WTC11 (cell line): Measurements from ENCODE around the gene BTBD9. TPM values are rescaled to one million over a fixed set of nuclear protein-coding genes. Genes with fewer than 3 reads are reported as not detected.

Experiments
- ATAC-seq: fragments of 200-7000 bp; cut with Tn5 transposase; 2 replicates; pipeline ENCODE4 v1.10.0; 2021; ENCODE audit warnings: mild to moderate bottlenecking, moderate library complexity
- CTCF ChIA-PET: fragments of 300-600 bp; sonication (Branson Sonifier 250); formaldehyde crosslinking; loops from one replicate; lab custom pipeline; 2021; ENCODE audit warnings: antibody characterized with exemption; lab: Charles Lee
- POLR2A ChIA-PET: fragments of 350-600 bp; sonication (Branson Sonifier 250); formaldehyde crosslinking; loops from one replicate; lab custom pipeline; 2021; ENCODE audit warnings: antibody characterized with exemption; lab: Charles Lee
- DNase-seq: peaks from one replicate; pipeline ENCODE4 v3.0.0; 2021; ENCODE audit warnings: low spot score
- H3K27ac Mint-ChIP-seq: 2 replicates; pipeline ENCODE4 v1.8.0; 2021; ENCODE audit warnings: mixed read lengths
- H3K27me3 Mint-ChIP-seq: 2 replicates; pipeline ENCODE4 v1.8.0; 2021; ENCODE audit warnings: low read depth, mild to moderate bottlenecking, moderate library complexity, mixed read lengths
- H3K36me3 Mint-ChIP-seq: 2 replicates; pipeline ENCODE4 v1.8.0; 2021; ENCODE audit warnings: mixed read lengths
- H3K4me1 Mint-ChIP-seq: 2 replicates; pipeline ENCODE4 v1.8.0; 2022; ENCODE audit warnings: mixed read lengths
- H3K4me3 Mint-ChIP-seq: 2 replicates; pipeline ENCODE4 v1.8.0; 2021; ENCODE audit warnings: mild to moderate bottlenecking, moderate library complexity, mixed read lengths
- H3K9me3 Mint-ChIP-seq: 2 replicates; pipeline ENCODE4 v1.8.0; 2021; ENCODE audit warnings: mixed read lengths
- CREB1 ChIP-seq: sonication (generic); formaldehyde crosslinking; IDR thresholded peaks from 2 replicates; pipeline ENCODE4 v1.8.0; 2023; ENCODE audit warnings: mild to moderate bottlenecking, missing genetic modification reagents
- CREM ChIP-seq: sonication (generic); formaldehyde crosslinking; IDR thresholded peaks from 2 replicates; pipeline ENCODE4 v1.8.1; 2022; ENCODE audit warnings: mild to moderate bottlenecking, missing genetic modification reagents, moderate library complexity
- CTCF ChIP-seq: fragments of 200-600 bp; IDR thresholded peaks from 2 replicates; pipeline ENCODE4 v1.8.0; 2022; ENCODE audit warnings: antibody characterized with exemption
- ESRRA ChIP-seq: sonication (generic); formaldehyde crosslinking; IDR thresholded peaks from 2 replicates; pipeline ENCODE4 v1.8.1; 2022; ENCODE audit warnings: mild to moderate bottlenecking, missing genetic modification reagents, borderline replicate concordance
- FOXP4 ChIP-seq: sonication (generic); formaldehyde crosslinking; IDR thresholded peaks from 2 replicates; pipeline ENCODE4 v1.8.0; 2022; ENCODE audit warnings: mild to moderate bottlenecking, missing genetic modification reagents
- NFYB ChIP-seq: sonication (generic); formaldehyde crosslinking; conservative IDR thresholded peaks from 2 replicates; pipeline ENCODE4 v1.8.0; 2022; ENCODE audit warnings: low read depth, missing genetic modification reagents
- PRRX2 ChIP-seq: fragments of 250-450 bp; sonication (Bioruptor Pico); IDR thresholded peaks from 2 replicates; pipeline ENCODE4 v1.8.0; 2021; ENCODE audit warnings: mild to moderate bottlenecking
- SMAD4 ChIP-seq: sonication (generic); formaldehyde crosslinking; IDR thresholded peaks from 2 replicates; pipeline ENCODE4 v1.8.0; 2022; ENCODE audit warnings: mild to moderate bottlenecking, missing genetic modification reagents
- STAT6 ChIP-seq: sonication (generic); formaldehyde crosslinking; conservative IDR thresholded peaks from 2 replicates; pipeline ENCODE4 v1.8.1; 2023; ENCODE audit warnings: mild to moderate bottlenecking, low read depth, missing genetic modification reagents, moderate library complexity
- TP53 ChIP-seq: sonication (generic); formaldehyde crosslinking; IDR thresholded peaks from 2 replicates; pipeline ENCODE4 v1.8.1; 2023; ENCODE audit warnings: mild to moderate bottlenecking, missing genetic modification reagents
- ZBTB43 ChIP-seq: sonication (generic); formaldehyde crosslinking; IDR thresholded peaks from 2 replicates; pipeline ENCODE4 v1.8.1; 2023; ENCODE audit warnings: mild to moderate bottlenecking, missing genetic modification reagents
- ZNF121 ChIP-seq: sonication (generic); formaldehyde crosslinking; IDR thresholded peaks from 2 replicates; pipeline ENCODE4 v1.8.0; 2023; ENCODE audit warnings: missing genetic modification reagents
- total RNA-seq: library from RNA; stranded (reverse); gene quantifications from 3 replicates; pipeline ENCODE4 v1.2.3, GENCODE V29; 2021

The BTBD9 gene
- total RNA-seq, 1 experiment from 2014 or later = 4.2 TPM

GRCh38 chr6:38577492-38577891, 62.2 kb downstream of the BTBD9 start:
- DNase-seq (no peak), ATAC-seq (no peak)
- ChIA-PET POLR2A (no interaction called here), CTCF (interaction anchor here (0.8 to 1.0 kb wide), 2 partner anchors 8 to 83 kb away, joined by 3 read pairs; no protein-coding TSS in a partner anchor)
- TF ChIP-seq ZBTB43 (CRISPR knock-in tag) (no peak), TP53 (CRISPR knock-in tag) (no peak)
- H3K4me1 Mint-ChIP-seq = no peaks in the 10 kb centered on the region
- no peaks in the 10 kb centered on the region for H3K27me3 Mint-ChIP-seq
- H3K36me3 Mint-ChIP-seq = no peaks in the 10 kb centered on the region
- H3K4me3 Mint-ChIP-seq = no peak overlapping the region
- H3K27ac Mint-ChIP-seq = no peak overlapping the region
- H3K9me3 Mint-ChIP-seq = no peaks in the 10 kb centered on the region

GRCh38 chr6:38573801-38574395, 65.8 kb downstream of the BTBD9 start:
- Mint-ChIP-seq H3K27me3 (no peaks in the 10 kb centered on the region), H3K9me3 (no peaks in the 10 kb centered on the region), H3K4me1 (peaks cover 10% of the 10 kb centered on the region), H3K4me3 (no peak overlapping the region), H3K36me3 (no peaks in the 10 kb centered on the region), H3K27ac (no peak overlapping the region)
- DNase-seq = no peak
- POLR2A ChIA-PET = no interaction called here
- CTCF ChIA-PET = no interaction called here
- ATAC-seq = no peak
- TF ChIP-seq STAT6 = no peak
- no peak for TF ChIP-seq PRRX2 (CRISPR knock-in tag)
- no peak for TF ChIP-seq CTCF
- no peak for TF ChIP-seq SMAD4 (CRISPR knock-in tag)
- TF ChIP-seq, all 79 proteins: peak for 0

- no peak for DNase-seq
- ATAC-seq = no peak
- CTCF ChIA-PET = interaction anchor here (0.7 kb wide), 1 partner anchor 147 kb away, joined by 3 read pairs; no protein-coding TSS in a partner anchor
- peaks cover 12% of the 10 kb centered on the region for H3K4me1 Mint-ChIP-seq
- TF ChIP-seq CREM (CRISPR knock-in tag) = no peak
- no peak for TF ChIP-seq ESRRA (CRISPR knock-in tag)
- TF ChIP-seq FOXP4 (CRISPR knock-in tag) = no peak
- TF ChIP-seq CREB1 (CRISPR knock-in tag) = no peak
- TF ChIP-seq NFYB (CRISPR knock-in tag) = no peak
- TF ChIP-seq ZNF121 = no peak
- TF ChIP-seq, all 79 proteins: peak for 0
- Mint-ChIP-seq H3K9me3 (no peaks in the 10 kb centered on the region), H3K4me3 (no peak overlapping the region), H3K36me3 (no peaks in the 10 kb centered on the region), H3K27ac (no peak overlapping the region), H3K27me3 (peaks cover 7% of the 10 kb centered on the region)
- POLR2A ChIA-PET = no interaction called here
These were observed 67.4 kb downstream of the BTBD9 start for GRCh38 chr6:38572186-38572813.
